Effector memory CD8-positive, alpha-beta T cell (primary cell): Measurements from ENCODE around the gene CFTR.

Source experiments
- ATAC-seq: fragments of 150-1000 bp; cut with Tn5 transposase; replicated peaks from 2 replicates; pipeline ENCODE4 v1.10.0; 2021; ENCODE audit warnings: mild to moderate bottlenecking, moderate library complexity
- DNase-seq, 3 experiments: peaks; one replicate each; pipeline ENCODE4 v3.0.0; 2021
- H3K27ac Mint-ChIP-seq, 2 donors: one replicate each; pipeline ENCODE4 v1.8.0; 2022; ENCODE audit warnings: mild to moderate bottlenecking in 2 of 2, mixed read lengths in 2 of 2, moderate library complexity in 2 of 2
- H3K27me3 Mint-ChIP-seq, 2 donors: one replicate each; pipeline ENCODE4 v1.8.0; 2022; ENCODE audit warnings: mixed read lengths in 2 of 2
- H3K36me3 Mint-ChIP-seq: one replicate; pipeline ENCODE4 v1.8.0; 2022; ENCODE audit warnings: mild to moderate bottlenecking, moderate library complexity, mixed read lengths; ENCODE audit not compliant: insufficient read depth
- H3K4me1 Mint-ChIP-seq, 2 donors: one replicate each; pipeline ENCODE4 v1.8.0; 2022; ENCODE audit warnings: low read depth in 2 of 2, mixed read lengths in 2 of 2
- H3K4me3 Mint-ChIP-seq, 2 donors: one replicate each; pipeline ENCODE4 v1.8.0; 2022; ENCODE audit warnings: mild to moderate bottlenecking in 2 of 2, mixed read lengths in 2 of 2, moderate library complexity in 2 of 2
- H3K9me3 Mint-ChIP-seq, 2 donors: one replicate each; pipeline ENCODE4 v1.8.0; 2022; ENCODE audit warnings: mixed read lengths in 2 of 2

Gene CFTR

DNA sequence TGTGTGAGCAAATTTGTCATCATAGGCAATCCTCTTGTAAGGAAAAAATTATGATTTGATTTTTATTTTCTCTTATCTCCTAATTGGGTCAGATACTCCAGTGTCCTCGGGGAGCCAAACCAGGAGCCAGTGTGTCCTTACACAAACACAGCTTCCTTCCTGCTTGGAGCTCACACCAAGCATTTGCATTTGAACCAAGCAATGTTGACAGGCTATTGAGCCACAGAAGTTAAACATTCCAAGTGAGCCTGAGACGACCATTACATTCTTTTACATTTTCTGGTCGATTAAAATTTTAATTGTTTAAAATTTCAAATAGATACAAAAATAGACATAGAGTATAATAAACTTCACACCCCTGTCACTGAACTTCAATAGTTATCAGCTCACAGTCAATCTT lies 194.8 kb downstream of the CFTR start:
- no peaks in the 10 kb centered on the region for H3K27me3 Mint-ChIP-seq
- no peak for ATAC-seq
- no peaks in the 10 kb centered on the region for H3K4me1 Mint-ChIP-seq
- H3K4me3 Mint-ChIP-seq = no peak overlapping the region
- H3K9me3 Mint-ChIP-seq = peaks cover 0 to 1% of the 10 kb centered on the region in 2 donors
- no peak overlapping the region for H3K27ac Mint-ChIP-seq
- H3K36me3 Mint-ChIP-seq = no peaks in the 10 kb centered on the region
- no peak for DNase-seq

DNA sequence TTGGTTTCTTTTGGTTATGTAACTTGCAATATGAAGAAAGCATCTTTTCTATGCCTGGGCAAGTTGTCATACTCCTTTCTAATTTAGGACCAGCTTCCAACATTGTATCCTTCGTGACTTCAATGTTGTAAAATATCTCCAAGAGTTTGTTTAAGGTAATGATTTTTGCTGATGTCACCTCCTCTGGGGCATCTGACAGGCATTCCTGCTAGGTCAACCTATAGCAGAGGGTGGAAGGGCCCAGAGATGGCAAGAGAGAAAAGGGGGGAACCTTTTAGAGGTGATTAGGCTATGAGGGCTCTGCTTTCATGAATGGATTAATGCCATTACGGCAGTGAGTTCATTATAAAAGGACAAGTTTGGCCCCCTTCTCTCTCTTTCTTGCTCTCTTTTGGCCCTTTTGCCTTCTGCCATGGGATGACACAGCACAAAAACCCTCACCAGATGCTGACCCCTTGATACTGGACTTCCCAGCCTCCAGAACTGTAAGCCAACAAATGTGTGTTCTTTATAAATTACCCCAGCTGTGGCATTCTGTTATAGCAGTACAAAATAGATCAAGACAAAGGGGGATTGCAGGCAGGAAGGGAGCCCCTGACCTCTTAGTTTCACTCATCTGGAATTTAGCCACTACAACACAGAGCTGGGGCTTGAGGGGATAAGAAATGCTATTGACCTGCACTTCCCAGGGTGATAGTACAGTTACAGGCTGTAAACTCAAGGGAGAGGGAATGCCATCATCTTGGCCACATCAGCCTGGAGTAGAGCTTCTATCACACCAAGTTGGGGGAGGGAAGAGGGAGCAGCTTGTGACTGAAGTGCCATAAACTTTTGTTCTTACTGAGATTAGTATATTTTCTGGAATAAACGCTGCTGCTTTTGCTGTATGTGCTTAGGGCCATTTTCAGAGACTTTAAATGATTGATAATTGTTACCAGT lies 195.9 kb downstream of the CFTR start:
- Mint-ChIP-seq H3K27ac (no peak overlapping the region), H3K4me1 (no peaks in the 10 kb centered on the region), H3K9me3 (peaks cover 0 to 1% of the 10 kb centered on the region in 2 donors), H3K27me3 (no peaks in the 10 kb centered on the region), H3K4me3 (no peak overlapping the region), H3K36me3 (no peaks in the 10 kb centered on the region)
- ATAC-seq (no peak), DNase-seq (no peak)

- Mint-ChIP-seq H3K4me3 (no peak overlapping the region), H3K27me3 (no peaks in the 10 kb centered on the region), H3K27ac (no peak overlapping the region), H3K36me3 (no peaks in the 10 kb centered on the region), H3K9me3 (no peaks in the 10 kb centered on the region), H3K4me1 (no peaks in the 10 kb centered on the region)
- DNase-seq (no peak), ATAC-seq (no peak)
Measured at GRCh38 chr7:117679120-117679519, 199.3 kb downstream of the CFTR start.

DNA sequence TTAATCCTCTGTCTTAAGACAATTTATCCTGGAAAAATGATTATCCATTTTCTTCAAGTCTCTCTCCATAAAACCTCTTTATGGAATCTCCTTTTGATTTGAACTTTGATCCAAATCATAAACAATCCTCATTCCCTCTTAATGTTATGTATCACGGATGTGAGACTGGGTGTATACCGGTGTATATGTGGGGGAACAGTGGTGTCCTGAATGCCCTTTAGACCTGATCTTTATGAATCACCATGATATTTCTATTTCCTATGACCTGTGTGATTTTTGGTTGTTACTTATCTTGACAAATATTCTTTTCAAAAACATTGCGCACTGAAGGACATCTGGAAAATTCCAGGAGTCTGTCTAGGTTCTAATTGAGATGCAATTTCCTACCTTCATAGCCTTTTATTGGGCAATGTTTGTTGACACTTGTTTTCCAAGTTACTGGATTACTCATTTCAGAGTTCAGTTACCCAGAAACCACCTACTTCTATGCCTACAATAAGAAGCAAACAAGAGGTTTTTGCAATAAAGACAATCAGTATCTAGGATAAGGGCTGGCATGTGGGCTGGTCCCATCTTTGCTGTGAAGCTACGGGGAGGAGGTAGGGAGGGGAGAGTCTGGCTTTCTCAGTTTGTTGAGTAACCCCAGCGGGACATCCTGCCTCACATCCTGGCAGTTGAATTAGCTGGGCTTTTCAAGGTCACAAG lies 203.0 kb downstream of the CFTR start:
- no peaks in the 10 kb centered on the region for H3K27me3 Mint-ChIP-seq
- no peak for ATAC-seq

GRCh38 chr7:117683430-117684175 lies 203.8 kb downstream of the CFTR start:
- Mint-ChIP-seq H3K36me3 (no peaks in the 10 kb centered on the region), H3K27me3 (no peaks in the 10 kb centered on the region), H3K27ac (no peak overlapping the region), H3K4me3 (no peak overlapping the region), H3K4me1 (no peaks in the 10 kb centered on the region), H3K9me3 (no peaks in the 10 kb centered on the region)
- no peak for ATAC-seq
- no peak for DNase-seq

More for the DNA sequence above, 203.0 kb downstream of the CFTR start:
- Mint-ChIP-seq H3K27ac (no peak overlapping the region), H3K4me1 (no peaks in the 10 kb centered on the region), H3K4me3 (no peak overlapping the region), H3K9me3 (no peaks in the 10 kb centered on the region), H3K36me3 (no peaks in the 10 kb centered on the region)
- DNase-seq = no peak

- Mint-ChIP-seq H3K27ac (no peak overlapping the region), H3K36me3 (no peaks in the 10 kb centered on the region), H3K4me3 (no peak overlapping the region), H3K4me1 (no peaks in the 10 kb centered on the region), H3K27me3 (peaks cover 0 to 8% of the 10 kb centered on the region in 2 donors), H3K9me3 (peaks cover 3 to 13% of the 10 kb centered on the region in 2 donors)
- no peak for DNase-seq
- ATAC-seq = no peak
Measured at GRCh38 chr7:117685795-117686194, 206.0 kb downstream of the CFTR start.

DNA sequence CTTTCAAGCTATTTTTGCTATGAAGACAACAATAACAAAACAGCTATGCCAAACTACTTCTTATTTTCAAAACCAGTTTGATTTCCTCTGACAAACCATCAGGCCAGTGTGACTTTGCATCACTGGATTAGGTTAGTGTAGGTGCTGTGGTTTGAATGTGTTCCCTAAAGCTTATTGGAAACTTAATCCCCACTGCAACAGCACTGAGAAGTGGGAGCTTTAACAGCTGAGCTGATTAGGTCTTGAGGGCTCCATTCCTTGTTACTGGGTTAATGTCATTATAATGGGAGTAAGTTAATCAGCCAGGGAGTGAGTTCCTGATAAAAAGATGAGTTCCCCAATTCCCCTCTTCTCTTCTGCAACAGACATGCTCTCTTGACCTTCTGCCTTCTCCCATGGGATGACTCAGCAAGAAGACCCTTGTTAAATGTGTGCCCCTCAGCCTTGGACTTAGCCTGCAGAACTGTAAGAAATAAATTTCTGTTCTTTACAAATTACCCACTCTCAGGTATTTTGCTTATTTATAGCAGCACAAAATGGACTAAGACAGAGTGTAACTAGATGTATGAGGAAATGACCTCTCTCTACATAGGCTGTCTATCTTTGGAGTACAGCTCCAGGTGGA lies 206.6 kb downstream of the CFTR start:
- H3K4me3 Mint-ChIP-seq = no peak overlapping the region
- ATAC-seq (no peak), DNase-seq (no peak)
- no peak overlapping the region for H3K27ac Mint-ChIP-seq
- H3K4me1 Mint-ChIP-seq = no peaks in the 10 kb centered on the region
- H3K36me3 Mint-ChIP-seq = no peaks in the 10 kb centered on the region
- peaks cover 0 to 8% of the 10 kb centered on the region in 2 donors for H3K27me3 Mint-ChIP-seq
- peaks cover 3 to 13% of the 10 kb centered on the region in 2 donors for H3K9me3 Mint-ChIP-seq

DNA sequence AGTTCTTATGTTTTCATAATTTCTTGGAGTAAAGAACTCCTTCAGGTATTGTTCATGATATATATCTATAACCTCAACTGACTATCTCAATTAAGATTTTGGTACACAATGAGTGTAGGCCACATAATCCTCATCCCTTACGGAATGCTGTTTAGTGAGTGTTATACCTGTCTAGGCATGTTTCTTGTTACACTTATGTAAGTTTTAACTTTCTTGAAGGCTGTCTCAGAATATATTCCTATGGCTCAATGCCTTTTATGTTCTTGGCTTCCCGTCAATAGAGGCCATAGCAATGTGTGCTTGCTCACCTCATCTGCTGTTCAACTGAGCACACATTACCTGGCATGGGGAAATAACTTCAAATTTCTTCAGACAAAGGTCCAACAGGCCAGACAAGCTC lies 208.3 kb downstream of the CFTR start:
- Mint-ChIP-seq H3K4me1 (no peaks in the 10 kb centered on the region), H3K27me3 (peaks cover 0 to 8% of the 10 kb centered on the region in 2 donors), H3K27ac (no peak overlapping the region), H3K4me3 (no peak overlapping the region), H3K9me3 (peaks cover 3 to 13% of the 10 kb centered on the region in 2 donors), H3K36me3 (no peaks in the 10 kb centered on the region)
- DNase-seq = no peak
- no peak for ATAC-seq

- Mint-ChIP-seq H3K27ac (no peak overlapping the region), H3K4me3 (no peak overlapping the region), H3K4me1 (no peaks in the 10 kb centered on the region)
Measured at GRCh38 chr7:117689406-117689805, 209.6 kb downstream of the CFTR start.

GRCh38 chr7:117690147-117690546 lies 210.3 kb downstream of the CFTR start:
- Mint-ChIP-seq H3K9me3 (peaks cover 7 to 21% of the 10 kb centered on the region in 2 donors), H3K27me3 (peaks cover 0 to 8% of the 10 kb centered on the region in 2 donors)

More at GRCh38 chr7:117689406-117689805, 209.6 kb downstream of the CFTR start:
- H3K27me3 Mint-ChIP-seq = peaks cover 0 to 8% of the 10 kb centered on the region in 2 donors
- DNase-seq (no peak), ATAC-seq (no peak)
- no peaks in the 10 kb centered on the region for H3K36me3 Mint-ChIP-seq
- H3K9me3 Mint-ChIP-seq = peaks cover 7 to 21% of the 10 kb centered on the region in 2 donors

GRCh38 chr7:117692338-117692737 lies 212.5 kb downstream of the CFTR start:
- DNase-seq = no peak
- H3K27ac Mint-ChIP-seq = no peak overlapping the region
- no peaks in the 10 kb centered on the region for H3K4me1 Mint-ChIP-seq
- peaks cover 7 to 21% of the 10 kb centered on the region in 2 donors for H3K9me3 Mint-ChIP-seq
- H3K36me3 Mint-ChIP-seq = no peaks in the 10 kb centered on the region
- peaks cover 0 to 8% of the 10 kb centered on the region in 2 donors for H3K27me3 Mint-ChIP-seq
- ATAC-seq = no peak
- no peak overlapping the region for H3K4me3 Mint-ChIP-seq

More at GRCh38 chr7:117690147-117690546, 210.3 kb downstream of the CFTR start:
- Mint-ChIP-seq H3K36me3 (no peaks in the 10 kb centered on the region), H3K4me3 (no peak overlapping the region), H3K4me1 (no peaks in the 10 kb centered on the region), H3K27ac (no peak overlapping the region)
- ATAC-seq (no peak), DNase-seq (no peak)

DNA sequence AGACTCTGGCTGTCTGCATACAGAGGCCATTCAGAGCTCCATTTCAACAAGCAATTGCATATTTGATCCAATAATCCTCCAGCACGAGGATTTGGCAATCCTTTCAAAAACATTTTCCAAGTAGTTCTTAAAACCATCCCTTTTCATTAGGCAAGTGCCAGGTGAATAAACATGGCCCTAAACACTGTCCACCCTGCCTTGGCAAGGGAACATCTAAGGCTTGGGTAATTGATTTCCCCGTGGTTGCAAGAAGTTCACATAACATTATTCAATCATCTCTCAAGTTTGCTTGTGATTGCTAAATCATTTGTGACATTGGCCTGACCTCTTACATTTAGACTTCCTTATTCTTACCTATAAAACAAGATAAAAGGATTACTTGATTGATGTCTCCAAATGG lies 218.2 kb downstream of the CFTR start:
- Mint-ChIP-seq H3K4me1 (no peaks in the 10 kb centered on the region), H3K27me3 (no peaks in the 10 kb centered on the region), H3K4me3 (no peak overlapping the region), H3K9me3 (peaks cover 6 to 8% of the 10 kb centered on the region in 2 donors), H3K27ac (no peak overlapping the region), H3K36me3 (no peaks in the 10 kb centered on the region)
- ATAC-seq (no peak), DNase-seq (no peak)

- Mint-ChIP-seq H3K36me3 (no peaks in the 10 kb centered on the region), H3K4me3 (no peak overlapping the region), H3K27me3 (no peaks in the 10 kb centered on the region), H3K4me1 (no peaks in the 10 kb centered on the region), H3K27ac (no peak overlapping the region), H3K9me3 (peaks cover 0 to 2% of the 10 kb centered on the region in 2 donors)
- no peak for DNase-seq
- no peak for ATAC-seq
Measured at GRCh38 chr7:117704063-117704462, 224.2 kb downstream of the CFTR start.
